AG04450 (cell line): ENCODE measurements around the gene GTF3C4. TPM values are rescaled to one million over a fixed set of nuclear protein-coding genes. Genes with fewer than 3 reads are reported as not detected.

ENCODE experiments used
- CTCF ChIA-PET: fragments of 300-600, 350-600 bp; formaldehyde crosslinking; extraction: SDS; loops from one replicate; lab custom pipeline; 2022; ENCODE audit warnings: antibody characterized with exemption, inconsistent platforms; lab: Charles Lee
- POLR2A ChIA-PET: fragments of 350-600 bp; formaldehyde crosslinking; extraction: SDS; loops from one replicate; lab custom pipeline; 2021; ENCODE audit warnings: antibody characterized with exemption, inconsistent platforms; lab: Yijun Ruan, JAX
- DNase-seq: peaks from one replicate; pipeline ENCODE4 v3.0.0-alpha.2; 2011; ENCODE audit warnings: low read depth, low spot score
- H3K27ac ChIP-seq: one replicate; pipeline ENCODE4 v1.5.1; 2012; ENCODE audit warnings: low read depth, low read length, control low read depth
- H3K27me3 ChIP-seq: one replicate; pipeline ENCODE4 v1.6.0; 2012; ENCODE audit warnings: low read length; ENCODE audit not compliant: control insufficient read depth, insufficient read depth
- H3K4me3 ChIP-seq: 2 replicates; pipeline ENCODE4 v1.5.1; 2011; ENCODE audit warnings: mild to moderate bottlenecking, low read depth, low read length, control low read depth
- H3K9me3 ChIP-seq: 2 replicates; pipeline ENCODE4 v1.5.1; 2012; ENCODE audit warnings: low read length; ENCODE audit not compliant: control insufficient read depth, insufficient read depth
- CTCF ChIP-seq: IDR thresholded peaks from 2 replicates; pipeline ENCODE4 v1.5.1; 2011; ENCODE audit warnings: low read depth, low read length, control low read depth, inconsistent platforms
- polyA plus RNA-seq: library from polyadenylated mRNA; depleted of rRNA; stranded (reverse); fragments of >200 nt; gene quantifications from 2 replicates; pipeline ENCODE4 v1.2.3, GENCODE V29; 2011

Gene GTF3C4
- polyA plus RNA-seq, 1 experiment = 6.9 TPM

GRCh38 chr9:132669319-132669697, 956 bp upstream of the GTF3C4 start:
- H3K4me3 ChIP-seq = peak overlapping the region; percentile 96
- no peak for DNase-seq
- POLR2A ChIA-PET = interaction anchor here (0.6 to 1.8 kb wide), 10 partner anchors 11 to 362 kb away, joined by 3 to 11 read pairs (median 4); partner anchors contain the start of genes GTF3C5 and SPACA9
- TF ChIP-seq CTCF = no peak
- no peaks in the 10 kb centered on the region for H3K27me3 ChIP-seq
- peak overlapping the region; percentile 99 for H3K27ac ChIP-seq
- H3K9me3 ChIP-seq = no peaks in the 10 kb centered on the region; the same call in 1 of the 2 replicates
- CTCF ChIA-PET = interaction anchor here (1.0 to 2.0 kb wide), 4 partner anchors 10 to 131 kb away, joined by 3 to 9 read pairs (median 4); no protein-coding TSS in a partner anchor

- peak within 1 kb of the TSS; percentile 99 for H3K27ac ChIP-seq
- no peaks in the 10 kb centered on the region; the same call in 1 of the 2 replicates for H3K9me3 ChIP-seq
- no peak for TF ChIP-seq CTCF
- H3K27me3 ChIP-seq = no peaks in the 10 kb centered on the region
- ChIA-PET POLR2A (interaction anchor here (0.6 to 1.8 kb wide), 13 partner anchors 11 to 361 kb away, joined by 3 to 11 read pairs (median 4); partner anchors contain the start of genes GTF3C5 and SPACA9), CTCF (interaction anchor here (1.0 to 2.0 kb wide), 3 partner anchors 11 to 18 kb away, joined by 3 to 9 read pairs (median 4); no protein-coding TSS in a partner anchor)
- H3K4me3 ChIP-seq = peak within 1 kb of the TSS; percentile 96
- DNase-seq = peak; percentile 42
Observed at GRCh38 chr9:132669698-132670456, 387 bp upstream of the GTF3C4 start, which contains the start of gene DDX31. Gene DDX31, minus strand, starts transcription at chr9:132669983. Its CDS starts 49 bp downstream, at chr9:132669934.

GRCh38 chr9:132671620-132672412, 1.6 kb downstream of the GTF3C4 start:
- ChIA-PET CTCF (interaction anchor here (0.6 to 1.3 kb wide), 3 partner anchors 20 to 328 kb away, joined by 3 to 4 read pairs (median 3); no protein-coding TSS in a partner anchor), POLR2A (no interaction called here)
- no peak for DNase-seq
- Histone ChIP-seq H3K4me3 (peak overlapping the region; percentile 96), H3K27me3 (no peaks in the 10 kb centered on the region), H3K9me3 (no peaks in the 10 kb centered on the region; the same call in 1 of the 2 replicates), H3K27ac (no peak overlapping the region)
- no peak for TF ChIP-seq CTCF

- Histone ChIP-seq H3K4me3 (peak overlapping the region; percentile 8; the same call in 1 of the 2 replicates), H3K9me3 (no peaks in the 10 kb centered on the region; the same call in 1 of the 2 replicates), H3K27me3 (no peaks in the 10 kb centered on the region), H3K27ac (no peak overlapping the region)
- ChIA-PET CTCF (interaction anchor here (1.3 kb wide), 1 partner anchor 29 kb away, joined by 3 read pairs; no protein-coding TSS in a partner anchor), POLR2A (no interaction called here)
- no peak for TF ChIP-seq CTCF
- DNase-seq = no peak
Observed at GRCh38 chr9:132672413-132672690, 2.1 kb downstream of the GTF3C4 start.
